GM23338 (cell line): Measurements from ENCODE around the gene SAMD11.
A peak's percentile ranks its signal among the peaks of the same experiment; 100 is the strongest.

Experiments used
- CREB1 ChIP-seq: fragments of 250-450 bp; sonication (Bioruptor Pico); IDR thresholded peaks from 2 replicates; pipeline ENCODE4 v1.5.0; 2020; ENCODE audit warnings: low read depth, mild to moderate bottlenecking, moderate library complexity
- CTCF ChIP-seq, 2 experiments: fragments of 200-600 bp in 1 of 2; sonication (generic) in 1 of 2; conservative IDR thresholded peaks; 2 replicates each; pipeline versions ENCODE4 v1.5.1 to v1.6.1; 2016 to 2017; ENCODE audit warnings: antibody characterized with exemption in 2 of 2, low read depth in 2 of 2, mild to moderate bottlenecking in 2 of 2, moderate library complexity in 1 of 2
- EZH2phosphoT487 ChIP-seq: fragments of 200-600 bp; sonication (generic); IDR thresholded peaks from one replicate; pipeline ENCODE4 v1.8.1; 2018; ENCODE audit warnings: antibody characterized with exemption; ENCODE audit not compliant: unreplicated experiment
- NANOG ChIP-seq: IDR thresholded peaks from 2 replicates; pipeline ENCODE4 v1.6.1; 2016; ENCODE audit warnings: antibody characterized with exemption, borderline replicate concordance
- POLR2AphosphoS5 ChIP-seq: IDR thresholded peaks from 2 replicates; pipeline ENCODE4 v1.6.1; 2016; ENCODE audit warnings: antibody characterized with exemption, low read depth
- REST ChIP-seq: IDR thresholded peaks from one replicate; pipeline ENCODE4 v1.6.1; 2018; ENCODE audit warnings: antibody characterized with exemption; ENCODE audit not compliant: unreplicated experiment
- ZNF331 ChIP-seq: fragments of 250-450 bp; sonication (Bioruptor Pico); IDR thresholded peaks from 2 replicates; pipeline ENCODE4 v1.5.0; 2020; ENCODE audit warnings: low read depth, mild to moderate bottlenecking, moderate library complexity

GRCh38 chr1:941015-941587 is 17.4 kb downstream of the SAMD11 start:
- no peak for TF ChIP-seq CTCF (conservative IDR thresholded peaks at IDR 0.05; ENCODE audit: low read depth in 2 of 2)
- TF ChIP-seq POLR2AphosphoS5, result no peak
- no peak for TF ChIP-seq ZNF331 (CRISPR knock-in tag)
- TF ChIP-seq CREB1 (CRISPR knock-in tag), result no peak
- TF ChIP-seq NANOG, result no peak
- TF ChIP-seq EZH2phosphoT487, result peak; percentile 42
- no peak for TF ChIP-seq REST
